Loucy (cell line): Measurements from ENCODE around the gene UTP11.
"Not testable (repeated sequence)": the region's sequence is repeated elsewhere in the genome, so short reads cannot be mapped to it uniquely, and the experiment has no call there.

ENCODE experiments used
- H2AFZ ChIP-seq: fragments of 200-600 bp; sonication (generic); 2 replicates; pipeline ENCODE4 v1.6.0; 2016; ENCODE audit warnings: antibody characterized with exemption, mild to moderate bottlenecking, low read length, moderate library complexity
- H3F3A ChIP-seq: fragments of 200-600 bp; 2 replicates; pipeline ENCODE4 v1.6.0; 2016; ENCODE audit warnings: antibody characterized with exemption, low read depth, mild to moderate bottlenecking
- H3K27me3 ChIP-seq: fragments of 200-600 bp; sonication (generic); 2 replicates; pipeline ENCODE4 v1.6.1; 2014; ENCODE audit warnings: low read length, mild to moderate bottlenecking; ENCODE audit not compliant: insufficient read depth, poor library complexity, severe bottlenecking
- H3K36me3 ChIP-seq: fragments of 200-600 bp; sonication (generic); 2 replicates; pipeline ENCODE4 v1.6.1; 2016; ENCODE audit warnings: low read length; ENCODE audit not compliant: insufficient read depth
- H3K4me1 ChIP-seq: fragments of 200-600 bp; sonication (generic); 2 replicates; pipeline ENCODE4 v1.5.1; 2014; ENCODE audit warnings: low read length, mild to moderate bottlenecking; ENCODE audit not compliant: insufficient read depth, poor library complexity, severe bottlenecking
- H3K4me2 ChIP-seq: fragments of 200-600 bp; sonication (generic); 2 replicates; pipeline ENCODE4 v1.6.0; 2014; ENCODE audit warnings: antibody characterized with exemption, low read length, low read depth, mild to moderate bottlenecking; ENCODE audit not compliant: poor library complexity, severe bottlenecking
- H3K4me3 ChIP-seq: fragments of 200-600 bp; sonication (generic); 2 replicates; pipeline ENCODE4 v1.5.1; 2014; ENCODE audit warnings: low read length, mild to moderate bottlenecking, mixed read lengths; ENCODE audit not compliant: poor library complexity, severe bottlenecking
- H3K79me2 ChIP-seq: fragments of 200-600 bp; sonication (generic); 2 replicates; pipeline ENCODE4 v1.6.1; 2014; ENCODE audit warnings: low read length; ENCODE audit not compliant: insufficient read depth
- H3K9ac ChIP-seq: fragments of 200-600 bp; sonication (generic); 2 replicates; pipeline ENCODE4 v1.6.0; 2014; ENCODE audit warnings: mild to moderate bottlenecking, low read depth, low read length, moderate library complexity; ENCODE audit not compliant: poor library complexity, severe bottlenecking
- H3K9me2 ChIP-seq: fragments of 200-600 bp; sonication (generic); replicated peaks from 2 replicates; pipeline ENCODE4 v1.6.1; 2016; ENCODE audit warnings: low read depth, low read length, mixed read lengths
- H3K9me3 ChIP-seq: fragments of 200-600 bp; sonication (generic); 2 replicates; pipeline ENCODE4 v1.6.1; 2014; ENCODE audit warnings: mild to moderate bottlenecking, antibody characterized with exemption, low read length, low read depth; ENCODE audit not compliant: insufficient read depth
- H4K20me1 ChIP-seq: fragments of 200-600 bp; sonication (generic); 2 replicates; pipeline ENCODE4 v1.6.0; 2014; ENCODE audit warnings: antibody characterized with exemption, low read length, mild to moderate bottlenecking; ENCODE audit not compliant: insufficient read depth, poor library complexity, severe bottlenecking
- EZH2phosphoT487 ChIP-seq: fragments of 200-600 bp; IDR thresholded peaks from 2 replicates; pipeline ENCODE4 v1.6.1; 2018; ENCODE audit warnings: antibody characterized with exemption, mild to moderate bottlenecking, moderate library complexity, borderline replicate concordance
- TF ChIP-seq, protein P1 (sequence below): fragments of 200-600 bp; sonication (generic); conservative IDR thresholded peaks from 2 replicates; pipeline ENCODE4 v1.5.1; 2014; ENCODE audit warnings: mild to moderate bottlenecking, antibody characterized with exemption, low read length

UTP11 gene, protein sequence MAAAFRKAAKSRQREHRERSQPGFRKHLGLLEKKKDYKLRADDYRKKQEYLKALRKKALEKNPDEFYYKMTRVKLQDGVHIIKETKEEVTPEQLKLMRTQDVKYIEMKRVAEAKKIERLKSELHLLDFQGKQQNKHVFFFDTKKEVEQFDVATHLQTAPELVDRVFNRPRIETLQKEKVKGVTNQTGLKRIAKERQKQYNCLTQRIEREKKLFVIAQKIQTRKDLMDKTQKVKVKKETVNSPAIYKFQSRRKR

DNA sequence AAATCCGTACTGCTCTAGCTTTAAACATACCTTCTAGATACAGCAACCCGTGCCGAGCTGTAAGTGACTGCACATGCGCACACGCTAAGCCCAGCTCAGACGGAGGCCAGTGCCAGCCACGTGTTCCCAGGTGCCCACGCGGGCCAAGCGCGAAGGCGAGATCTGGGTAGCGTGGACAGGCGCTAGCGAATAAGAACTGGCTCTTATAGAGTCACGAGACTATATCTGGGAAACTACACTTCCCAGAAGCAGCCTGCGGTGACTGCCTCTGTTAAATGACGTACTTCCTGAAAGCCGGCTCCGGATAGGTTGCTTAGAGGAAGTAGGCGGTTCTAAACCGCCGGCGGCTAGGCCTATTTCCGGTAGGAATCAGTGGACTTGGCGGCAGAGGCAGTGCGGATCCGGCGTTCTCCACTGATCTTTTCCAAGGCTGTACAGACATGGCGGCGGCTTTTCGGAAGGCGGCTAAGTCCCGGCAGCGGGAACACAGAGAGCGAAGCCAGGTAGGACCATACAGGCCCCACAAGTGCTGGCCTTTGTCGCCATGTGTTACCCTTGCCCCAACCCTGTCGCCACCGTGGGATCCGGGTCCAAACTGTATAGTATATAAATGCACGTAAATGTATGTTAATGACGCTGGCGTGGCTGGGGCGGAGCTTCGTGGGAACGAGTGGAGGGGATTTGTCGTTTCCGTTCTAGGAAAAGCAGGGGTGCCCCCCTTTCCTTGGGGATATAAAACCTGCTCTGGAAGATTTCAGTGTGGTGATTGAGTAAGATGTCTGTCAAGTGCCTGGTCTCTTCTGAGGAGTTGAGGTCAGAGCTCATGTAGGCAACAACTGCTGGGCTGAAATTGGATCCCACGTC lies at the start of gene UTP11:
UTP11 (plus strand) TSS at position 372 of the 864 bp plus-strand sequence; CDS start at position 441, 69 bp downstream.
- H3K4me1 ChIP-seq = peaks cover 47% of the 10 kb centered on the region
- H3K4me2 ChIP-seq = peak within 1 kb of the TSS; percentile 92
- peaks cover 22% of the 10 kb centered on the region for H4K20me1 ChIP-seq
- peaks cover 50% of the 10 kb centered on the region for H3K79me2 ChIP-seq
- H3K9me3 ChIP-seq = no peaks in the 10 kb centered on the region
- no peaks in the 10 kb centered on the region for H3K27me3 ChIP-seq
- peak within 1 kb of the TSS; percentile 72 for H2AFZ ChIP-seq
- H3F3A ChIP-seq = no peaks in the 10 kb centered on the region
- peak within 1 kb of the TSS; percentile 88 for H3K9ac ChIP-seq
- H3K9me2 ChIP-seq = no peaks in the 10 kb centered on the region
- TF ChIP-seq EZH2phosphoT487 = no peak
- TF ChIP-seq, protein P1, sequence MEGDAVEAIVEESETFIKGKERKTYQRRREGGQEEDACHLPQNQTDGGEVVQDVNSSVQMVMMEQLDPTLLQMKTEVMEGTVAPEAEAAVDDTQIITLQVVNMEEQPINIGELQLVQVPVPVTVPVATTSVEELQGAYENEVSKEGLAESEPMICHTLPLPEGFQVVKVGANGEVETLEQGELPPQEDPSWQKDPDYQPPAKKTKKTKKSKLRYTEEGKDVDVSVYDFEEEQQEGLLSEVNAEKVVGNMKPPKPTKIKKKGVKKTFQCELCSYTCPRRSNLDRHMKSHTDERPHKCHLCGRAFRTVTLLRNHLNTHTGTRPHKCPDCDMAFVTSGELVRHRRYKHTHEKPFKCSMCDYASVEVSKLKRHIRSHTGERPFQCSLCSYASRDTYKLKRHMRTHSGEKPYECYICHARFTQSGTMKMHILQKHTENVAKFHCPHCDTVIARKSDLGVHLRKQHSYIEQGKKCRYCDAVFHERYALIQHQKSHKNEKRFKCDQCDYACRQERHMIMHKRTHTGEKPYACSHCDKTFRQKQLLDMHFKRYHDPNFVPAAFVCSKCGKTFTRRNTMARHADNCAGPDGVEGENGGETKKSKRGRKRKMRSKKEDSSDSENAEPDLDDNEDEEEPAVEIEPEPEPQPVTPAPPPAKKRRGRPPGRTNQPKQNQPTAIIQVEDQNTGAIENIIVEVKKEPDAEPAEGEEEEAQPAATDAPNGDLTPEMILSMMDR = no peak
- H3K36me3 ChIP-seq = peaks cover 15% of the 10 kb centered on the region; the same call in 1 of the 2 replicates
- H3K4me3 ChIP-seq = peak within 1 kb of the TSS; percentile 90

DNA sequence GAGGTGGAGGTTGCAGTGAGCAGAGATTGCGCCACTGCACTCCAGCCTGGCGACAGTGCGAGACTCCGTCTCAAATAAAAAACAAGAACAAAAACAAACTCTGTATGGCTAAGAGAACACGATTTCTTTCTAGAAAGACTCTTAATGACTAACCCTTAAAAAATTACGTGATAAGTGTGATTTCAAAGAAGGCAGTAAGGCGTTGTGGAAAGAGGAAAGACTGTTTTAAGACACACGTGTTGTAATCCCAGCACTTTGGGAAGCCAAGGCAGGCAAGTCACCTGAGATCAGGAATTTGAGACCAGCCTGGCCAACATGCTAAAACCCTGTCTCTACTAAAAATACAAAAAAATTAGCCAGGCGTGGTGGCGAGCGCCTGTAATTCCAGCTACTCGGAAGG lies 48.4 kb upstream of the UTP11 start:
- not testable (repeated sequence) for H3K9me3 ChIP-seq, H3K79me2 ChIP-seq, H2AFZ ChIP-seq, H3K4me1 ChIP-seq, H3K4me3 ChIP-seq, H3K9ac ChIP-seq, H4K20me1 ChIP-seq, H3F3A ChIP-seq, H3K27me3 ChIP-seq, H3K9me2 ChIP-seq, H3K4me2 ChIP-seq
- H3K36me3 ChIP-seq = peaks cover 59% of the 10 kb centered on the region; the same call in 1 of the 2 replicates

GRCh38 chr1:37965301-37965700 lies 47.2 kb upstream of the UTP11 start:
- Histone ChIP-seq H4K20me1 (no peaks in the 10 kb centered on the region), H3K27me3 (no peaks in the 10 kb centered on the region), H3F3A (no peaks in the 10 kb centered on the region), H3K79me2 (no peaks in the 10 kb centered on the region), H3K36me3 (peaks cover 58% of the 10 kb centered on the region; the same call in 1 of the 2 replicates), H3K9me2 (no peaks in the 10 kb centered on the region), H3K4me2 (no peak overlapping the region), H3K9ac (no peak overlapping the region), H3K9me3 (no peaks in the 10 kb centered on the region), H3K4me1 (no peaks in the 10 kb centered on the region), H3K4me3 (no peak overlapping the region), H2AFZ (no peak overlapping the region)
- TF ChIP-seq EZH2phosphoT487 = no peak
- TF ChIP-seq, protein P1 = no peak

GRCh38 chr1:37973684-37974083 lies 38.9 kb upstream of the UTP11 start:
- H3K9me3 ChIP-seq, H3K4me3 ChIP-seq, H4K20me1 ChIP-seq, H2AFZ ChIP-seq, H3K9me2 ChIP-seq, H3K79me2 ChIP-seq, H3K4me1 ChIP-seq, H3F3A ChIP-seq, H3K4me2 ChIP-seq, H3K9ac ChIP-seq, H3K27me3 ChIP-seq: not testable (repeated sequence)
- peaks cover 49% of the 10 kb centered on the region; the same call in 1 of the 2 replicates for H3K36me3 ChIP-seq
